Inflammatory macrophage (primary cell): ENCODE results near the gene SPOCK1.

Experiments used
- DNase-seq, 2 donors: peaks; one replicate each; pipeline ENCODE4 v3.0.0-alpha.2; 2020 to 2022

The SPOCK1 gene

DNA sequence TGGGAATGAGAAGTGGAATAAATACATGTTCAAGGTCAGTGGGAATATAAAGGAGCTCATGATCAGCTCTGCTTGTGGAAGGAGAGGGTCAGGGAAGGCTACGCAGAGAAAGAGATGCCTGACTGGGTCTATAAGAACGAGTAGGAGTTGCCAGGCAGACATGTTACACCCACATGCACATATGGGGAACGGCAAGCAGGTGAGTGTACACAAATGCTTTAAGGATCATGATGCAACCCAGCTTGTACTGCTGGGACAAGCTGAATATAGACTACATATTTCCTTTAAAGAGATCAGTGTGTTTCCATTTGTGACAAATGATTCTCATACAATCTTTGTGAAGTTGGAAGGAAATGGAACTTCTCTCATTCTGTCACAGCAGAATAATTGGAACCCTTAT, 141.7 kb downstream of the SPOCK1 start:
- DNase-seq, result no peak

DNA sequence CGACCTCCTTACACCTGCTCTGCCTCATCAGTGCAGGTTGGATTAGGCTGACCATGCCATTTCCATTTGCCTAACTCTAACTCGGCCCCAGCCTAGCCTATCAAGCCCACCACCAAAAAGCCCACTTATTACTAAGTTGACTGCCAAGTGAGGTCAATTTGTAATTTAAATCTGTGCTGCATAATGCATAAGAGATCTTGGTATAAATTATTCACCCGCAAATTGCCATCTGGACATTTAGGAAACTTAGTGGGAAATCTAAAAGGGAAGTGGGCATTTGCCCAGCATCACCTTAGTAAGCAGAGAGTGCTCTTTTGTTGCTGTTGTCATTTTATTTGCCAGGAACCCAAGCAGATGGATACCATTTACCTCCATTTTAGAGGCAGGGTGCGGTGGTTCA, 143.0 kb downstream of the SPOCK1 start:
- no peak for DNase-seq

DNA sequence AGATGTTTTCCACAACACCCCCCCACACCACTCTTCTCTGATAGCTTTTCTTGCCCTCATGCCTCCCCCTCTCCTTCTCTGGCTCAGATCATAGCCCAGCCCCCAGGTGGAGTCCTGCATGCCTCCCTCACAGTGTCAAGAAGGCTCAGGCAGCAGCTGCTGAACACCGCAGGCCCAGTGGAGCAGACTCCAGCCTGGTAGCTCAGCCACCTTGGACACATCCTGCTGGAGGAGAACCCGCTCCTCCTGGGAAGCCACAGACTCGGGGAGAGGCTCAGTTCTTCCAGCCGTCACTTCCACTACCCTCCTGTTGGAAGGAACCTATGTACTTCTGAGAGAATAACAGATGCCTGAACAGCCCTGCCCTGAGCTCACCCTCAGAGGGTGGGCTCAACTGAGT, 143.4 kb downstream of the SPOCK1 start:
- DNase-seq, result no peak

DNA sequence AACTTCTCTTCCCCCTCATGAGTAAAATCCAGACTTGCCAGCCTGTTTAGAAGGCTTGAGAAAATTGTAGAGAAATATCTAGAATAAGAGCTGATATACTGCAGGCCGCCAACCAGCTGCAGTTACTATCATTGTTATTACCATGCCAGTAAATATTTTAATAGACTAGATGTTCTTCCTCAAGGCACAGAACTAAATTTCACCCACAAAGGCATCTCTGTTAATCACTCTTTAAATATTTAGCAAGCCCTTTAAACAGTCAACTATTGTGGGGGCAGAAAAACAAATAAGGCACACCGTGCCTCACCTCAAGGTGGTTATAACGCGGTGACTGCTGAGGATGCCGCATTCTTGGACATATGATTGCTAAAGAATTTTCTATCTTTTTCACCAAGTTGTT, 147.0 kb downstream of the SPOCK1 start:
- no peak for DNase-seq

DNA sequence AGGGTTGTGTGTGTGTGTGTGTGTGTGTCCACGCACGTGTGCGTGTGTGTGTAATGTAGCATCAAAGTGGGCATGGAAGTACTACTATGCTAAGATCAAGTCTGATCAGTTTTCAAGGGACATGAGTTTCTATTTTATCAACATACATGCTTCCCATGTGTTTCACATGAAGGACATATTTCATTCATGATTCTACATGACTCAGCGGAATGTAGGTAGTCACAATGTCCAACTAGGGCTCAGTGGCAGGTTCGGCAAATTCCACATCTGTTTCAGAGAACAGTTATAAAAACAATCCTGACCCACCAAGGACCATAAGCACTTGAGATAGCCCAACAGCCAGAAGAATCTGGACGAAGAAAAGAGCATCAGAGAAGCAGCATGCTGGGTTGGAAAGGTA, 148.3 kb downstream of the SPOCK1 start:
- DNase-seq, result no peak

DNA sequence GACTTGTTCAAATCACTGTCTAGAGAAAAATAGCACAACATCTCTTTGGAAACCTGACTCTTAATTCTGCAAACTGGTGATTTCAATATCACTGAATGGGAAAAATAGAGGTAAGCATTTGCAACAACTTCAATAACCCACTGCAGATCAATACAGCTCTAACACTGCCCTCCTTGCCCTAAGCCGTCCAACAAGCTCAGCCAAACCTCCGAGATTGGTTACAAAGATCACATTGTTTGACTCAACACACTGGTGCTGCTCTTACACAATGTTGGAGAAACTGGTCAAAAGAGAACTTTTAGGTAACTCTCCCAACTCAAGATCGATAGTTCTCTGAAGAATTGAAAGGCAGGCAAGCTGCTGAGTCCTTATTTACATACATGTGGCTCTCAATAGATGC, 150.4 kb downstream of the SPOCK1 start:
- DNase-seq, result no peak

DNA sequence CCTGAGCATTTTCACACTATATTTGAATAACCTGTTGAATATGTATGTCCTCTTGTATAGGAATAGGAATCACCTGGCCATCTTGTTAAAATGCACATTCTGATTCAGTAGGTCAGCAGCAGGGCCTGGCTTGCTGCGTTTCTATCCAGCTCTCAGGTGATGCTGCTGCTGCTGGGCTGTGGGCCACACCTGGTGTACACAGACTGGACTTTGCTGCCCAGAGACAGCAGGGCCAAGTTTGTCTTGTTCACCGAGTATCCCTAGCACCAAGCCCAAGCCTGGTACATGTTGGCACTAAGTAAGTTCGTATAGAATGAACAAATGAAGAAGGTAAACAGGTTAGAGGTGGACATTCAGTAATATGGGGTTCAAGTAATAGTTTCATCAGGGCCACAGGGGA, 151.3 kb downstream of the SPOCK1 start:
- DNase-seq, result no peak

DNA sequence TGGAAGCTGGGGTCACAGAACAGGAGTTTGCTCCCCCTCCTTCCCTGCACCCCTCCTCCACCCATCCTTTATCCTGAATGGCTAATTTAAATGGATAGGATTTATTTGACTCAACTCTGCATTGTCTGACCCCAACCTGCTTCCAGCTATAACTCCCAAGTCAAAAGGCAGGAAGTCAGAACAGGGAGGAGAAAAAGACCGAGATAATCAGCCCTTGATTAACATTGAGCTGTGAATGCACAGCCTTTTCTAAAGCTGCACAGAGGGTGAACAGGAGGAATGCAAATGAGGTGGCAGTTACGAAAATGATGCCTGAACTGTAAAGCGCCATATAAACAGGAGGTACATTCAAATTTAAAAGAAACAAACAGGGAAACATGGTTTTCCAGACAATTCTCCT, 152.8 kb downstream of the SPOCK1 start:
- DNase-seq, result no peak

DNA sequence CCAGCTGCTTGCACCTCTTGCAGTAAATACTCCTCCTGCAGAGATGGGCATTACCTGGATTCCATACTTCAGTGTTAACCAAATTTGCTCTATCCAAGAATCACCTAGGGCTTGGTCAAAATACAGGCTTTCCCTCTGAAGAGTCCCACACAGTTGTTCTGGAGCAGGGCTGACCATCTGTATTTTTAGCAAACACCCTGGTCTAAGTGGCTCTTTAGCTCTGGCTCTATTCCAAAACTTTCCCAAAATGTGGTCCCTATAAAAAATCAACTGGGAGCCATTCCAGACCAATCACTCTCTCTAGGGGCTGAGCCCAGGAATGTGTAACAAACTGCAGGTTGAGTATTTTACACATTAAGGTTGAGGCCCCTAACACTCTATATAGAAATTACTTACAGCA, 153.7 kb downstream of the SPOCK1 start:
- no peak for DNase-seq

DNA sequence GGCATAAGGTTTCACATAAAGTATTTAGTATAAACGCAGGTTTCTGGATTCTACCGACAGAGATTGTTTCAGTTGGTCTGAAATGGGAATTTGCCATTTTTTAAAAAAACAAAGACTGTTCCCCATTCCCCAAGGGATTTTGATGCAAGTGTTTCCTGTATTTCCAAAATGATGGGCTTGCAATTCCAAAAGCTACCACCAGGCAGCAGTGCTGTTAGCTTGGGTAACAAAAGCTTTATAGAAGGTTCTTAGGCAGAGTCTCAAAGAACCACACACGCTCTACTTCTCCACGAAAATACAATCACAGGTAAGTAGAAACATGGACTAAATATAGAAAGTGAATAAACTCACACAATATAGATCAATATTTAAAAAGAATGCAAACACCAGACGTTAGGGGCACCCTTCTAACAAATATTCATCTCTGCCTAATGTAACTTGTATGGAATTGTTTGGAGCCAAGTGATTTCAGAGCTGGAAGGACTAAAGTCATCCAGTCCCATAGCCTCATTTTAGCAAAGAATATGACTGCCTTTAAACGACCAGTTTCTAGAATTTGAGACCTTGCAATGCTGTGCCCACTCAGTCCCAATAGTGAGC, 154.3 kb downstream of the SPOCK1 start:
- peak; percentile 68 to 77 for DNase-seq

DNA sequence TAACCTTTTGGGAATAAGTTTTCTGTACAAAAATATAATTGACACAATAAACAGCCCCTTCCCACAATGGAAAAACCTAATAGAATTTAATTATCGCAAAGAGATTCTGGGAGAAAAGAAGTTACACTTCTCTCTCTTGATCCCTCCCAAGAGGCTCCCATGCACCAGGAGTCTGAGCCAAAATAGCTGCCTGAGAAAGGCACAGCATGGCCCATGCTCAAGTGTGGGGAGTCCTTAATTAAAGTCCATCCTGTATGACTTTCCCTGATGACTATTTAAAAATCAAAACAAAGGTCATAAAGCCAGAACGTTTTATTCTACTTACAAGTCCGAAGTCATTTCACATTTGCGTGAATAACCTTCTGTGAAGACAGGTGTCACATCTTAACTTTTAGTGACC, 155.1 kb downstream of the SPOCK1 start:
- no peak for DNase-seq

DNA sequence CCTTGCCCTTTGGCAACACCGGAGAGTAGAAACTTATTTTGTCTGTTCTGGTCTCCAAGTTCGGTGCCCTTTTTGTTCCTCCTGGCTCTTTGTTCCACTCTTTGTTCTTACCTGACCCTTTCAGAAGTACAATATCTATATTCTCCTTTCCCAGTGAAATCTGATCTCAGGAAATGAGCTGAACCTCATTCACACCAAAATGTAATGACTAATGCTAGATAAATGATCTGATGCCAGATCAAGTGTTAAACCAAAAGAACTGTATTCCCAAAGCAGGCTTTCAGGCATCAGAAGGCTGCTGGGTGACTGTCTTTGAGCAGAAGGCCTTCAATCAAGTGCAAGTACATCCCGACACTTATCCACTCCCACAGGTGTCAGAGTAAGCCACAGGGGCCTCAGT, 156.4 kb downstream of the SPOCK1 start:
- DNase-seq, result no peak

DNA sequence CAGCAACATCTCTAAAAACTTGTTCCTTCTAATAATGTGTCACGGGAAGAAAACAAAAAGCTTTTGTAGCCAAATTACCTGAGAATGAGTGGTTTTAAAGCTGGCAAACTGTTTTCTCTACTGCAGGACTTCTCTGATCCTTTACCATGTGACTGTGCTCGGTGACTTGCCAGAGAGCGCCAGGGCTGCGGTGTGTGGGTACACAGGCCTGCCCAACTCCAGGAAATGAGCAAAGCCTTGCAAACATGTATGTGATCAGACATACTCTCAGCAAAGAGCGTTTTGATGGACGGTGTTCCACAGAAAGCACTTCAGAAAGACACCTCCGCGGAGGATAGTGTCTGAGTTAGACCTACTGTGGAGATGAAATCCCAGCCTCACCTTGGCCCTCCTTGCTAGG, 157.3 kb downstream of the SPOCK1 start:
- DNase-seq, result no peak

DNA sequence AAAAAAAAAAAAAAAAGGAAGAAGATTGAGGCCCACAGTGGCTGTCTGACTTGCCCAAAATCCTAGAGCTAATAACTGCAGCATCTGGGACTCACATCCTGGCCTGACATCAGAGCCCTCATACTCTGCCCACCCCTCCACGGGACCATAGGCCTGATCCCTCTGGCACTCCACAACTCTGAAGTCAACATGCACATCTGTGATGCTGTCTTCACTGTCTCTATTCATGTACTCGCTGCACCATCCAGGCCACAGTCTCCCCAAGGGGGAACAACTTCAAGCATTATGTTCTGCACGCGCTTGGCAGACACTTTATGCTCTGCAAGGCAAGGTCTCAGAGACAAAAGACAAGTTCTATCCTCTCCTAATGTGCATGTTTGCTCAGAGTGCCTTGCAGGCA, 158.2 kb downstream of the SPOCK1 start:
- DNase-seq, result no peak

DNA sequence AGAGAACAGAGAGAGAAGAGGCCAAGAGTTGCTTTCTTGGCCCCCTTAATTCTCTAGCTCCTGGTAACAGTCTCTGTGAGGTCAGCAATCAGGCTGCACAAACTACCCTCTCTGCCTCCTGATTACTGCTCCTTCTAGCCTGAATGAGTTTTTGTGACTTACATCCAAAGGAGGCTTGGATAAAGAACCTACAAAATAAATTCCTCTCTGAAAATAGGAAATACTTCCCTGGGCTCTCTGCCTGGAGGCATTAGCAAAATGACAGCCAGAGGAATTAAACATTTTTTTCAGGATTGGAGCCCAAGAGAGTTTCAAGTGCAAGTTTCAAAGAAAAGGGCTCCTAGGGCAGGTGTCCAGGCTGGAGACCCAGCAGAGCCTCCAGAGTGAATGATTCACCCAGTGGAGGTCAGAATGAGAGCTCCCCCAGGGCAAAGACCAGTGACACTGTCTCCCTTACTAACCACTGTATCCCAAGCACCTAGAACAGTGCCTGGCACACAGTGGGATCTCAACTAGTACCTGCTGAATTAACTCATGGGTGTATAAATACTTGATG, 162.5 kb downstream of the SPOCK1 start:
- DNase-seq, result no peak

DNA sequence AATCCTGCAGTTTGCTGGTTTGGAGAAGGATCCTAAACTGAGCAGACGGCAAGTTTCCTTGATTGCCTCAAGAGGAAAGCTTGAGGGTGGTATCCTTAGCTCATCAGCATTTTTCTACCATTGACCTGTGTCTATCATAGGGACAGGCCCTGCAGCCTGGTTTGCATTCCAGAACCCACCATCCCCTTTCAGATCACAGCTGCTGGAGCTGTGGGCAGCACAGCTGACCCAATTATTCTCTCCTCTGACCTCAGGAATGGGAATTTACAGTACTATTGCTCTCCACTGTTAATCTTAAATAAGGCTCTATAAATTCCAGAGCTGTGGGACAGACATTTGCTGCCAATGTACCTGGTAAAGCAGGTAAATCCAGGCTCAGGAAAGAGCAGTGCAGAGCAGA, 163.0 kb downstream of the SPOCK1 start:
- no peak for DNase-seq

DNA sequence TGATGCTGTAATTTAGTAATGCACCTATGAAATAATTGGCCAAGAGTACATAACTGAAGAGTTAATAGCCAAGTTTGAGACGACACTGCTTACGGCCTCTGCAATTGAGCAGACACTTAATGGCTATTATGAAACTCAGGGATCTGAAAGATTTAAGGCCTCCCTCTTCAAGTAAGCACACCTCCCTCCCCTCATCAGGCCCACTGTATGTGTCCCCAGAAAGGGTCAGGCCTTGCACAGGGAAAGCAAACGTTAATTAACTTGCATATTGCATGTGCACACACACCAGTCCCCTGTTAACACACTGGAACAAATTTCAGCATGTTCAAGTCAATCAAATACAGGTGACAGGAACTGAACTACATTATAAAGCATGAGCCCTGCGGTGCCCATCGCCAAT, 163.6 kb downstream of the SPOCK1 start:
- no peak for DNase-seq

DNA sequence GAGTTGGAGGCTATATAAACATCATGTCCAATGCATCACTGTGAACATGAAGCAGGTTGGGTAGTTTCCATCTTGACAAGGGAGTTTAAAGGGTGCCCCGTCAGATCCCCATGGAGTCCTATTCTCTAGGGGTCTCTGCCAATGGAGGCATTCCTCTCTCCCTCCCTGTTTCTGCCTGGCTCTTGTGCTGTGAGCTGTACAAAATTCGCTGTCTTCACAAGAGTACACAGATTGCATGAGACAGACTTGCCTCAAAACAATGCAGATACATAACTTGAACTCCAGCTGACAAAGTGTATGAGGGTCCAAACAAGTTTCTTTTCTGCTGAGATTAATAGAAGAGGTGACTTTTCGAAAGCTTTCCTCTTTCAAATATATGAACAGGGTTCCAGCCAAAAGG, 165.2 kb downstream of the SPOCK1 start:
- DNase-seq, result no peak

DNA sequence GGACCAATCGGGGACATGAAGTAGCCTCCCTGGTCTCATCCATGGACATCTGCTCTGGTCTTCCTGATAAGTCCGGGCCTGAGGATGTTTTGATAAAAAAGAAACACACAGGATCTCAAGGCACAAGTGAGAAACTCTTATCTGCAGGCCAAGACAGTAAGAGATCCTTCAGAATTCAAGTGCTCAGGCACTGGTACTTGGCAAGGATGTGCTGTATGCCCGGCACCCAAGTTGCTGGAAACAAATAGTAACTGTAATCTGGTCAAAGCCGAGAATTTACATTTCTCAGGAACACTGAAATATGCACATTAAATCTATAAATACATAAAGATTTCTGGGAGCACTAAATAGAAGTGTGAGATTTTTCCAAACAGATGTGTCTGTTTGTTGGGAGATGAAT, 165.7 kb downstream of the SPOCK1 start:
- DNase-seq, result no peak

DNA sequence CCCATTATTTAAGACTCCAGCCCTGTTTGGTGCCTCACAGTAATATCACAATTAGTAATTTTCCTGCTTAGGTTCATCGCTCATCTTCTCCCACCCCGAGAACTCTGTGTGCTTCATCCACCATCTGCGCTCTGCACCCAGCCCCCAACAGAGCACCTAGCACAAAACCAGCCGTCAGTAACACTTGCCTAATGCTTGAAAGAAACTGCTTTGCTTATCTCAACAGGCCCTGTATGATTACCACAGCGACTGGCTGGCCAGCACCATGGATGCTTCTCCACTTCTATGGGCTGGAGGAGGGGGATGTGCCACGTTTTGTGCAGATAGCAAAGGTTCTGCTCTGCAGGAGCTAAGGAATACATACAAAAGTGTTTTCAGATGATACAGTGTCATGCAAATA, 166.8 kb downstream of the SPOCK1 start:
- no peak for DNase-seq

DNA sequence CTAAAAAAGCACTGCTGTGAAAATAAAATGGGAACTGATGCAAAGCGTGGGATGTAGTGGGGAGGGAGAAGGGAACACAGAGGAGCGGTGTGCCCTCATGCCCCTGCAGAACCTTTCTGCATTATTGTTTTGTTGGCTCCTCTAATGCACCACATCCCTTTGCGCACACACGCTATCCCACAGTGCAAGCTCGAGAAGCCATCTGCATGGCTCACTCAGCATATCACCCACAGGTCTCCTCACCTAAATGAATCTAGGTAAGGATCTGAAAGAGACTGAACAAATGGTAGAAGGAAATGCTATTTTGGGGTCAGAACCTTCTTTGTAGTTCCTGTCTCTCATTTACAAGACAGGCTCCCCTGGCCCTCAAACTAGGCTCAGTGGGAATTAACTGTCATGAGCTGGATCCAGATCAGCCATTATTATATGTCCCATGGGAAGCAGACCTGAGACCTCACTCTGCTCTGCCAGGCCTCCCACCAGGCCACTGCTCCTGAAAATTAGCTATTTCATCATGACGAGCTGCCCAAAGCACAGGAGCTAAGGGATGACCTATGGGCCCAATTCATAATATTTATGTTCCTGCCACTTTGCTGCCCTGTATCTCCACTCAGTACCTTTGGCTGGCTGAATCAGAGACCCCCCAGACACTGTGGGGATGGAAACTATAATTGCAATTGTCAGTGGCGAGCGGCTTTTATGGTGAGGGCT, 169.4 kb downstream of the SPOCK1 start:
- no peak for DNase-seq

DNA sequence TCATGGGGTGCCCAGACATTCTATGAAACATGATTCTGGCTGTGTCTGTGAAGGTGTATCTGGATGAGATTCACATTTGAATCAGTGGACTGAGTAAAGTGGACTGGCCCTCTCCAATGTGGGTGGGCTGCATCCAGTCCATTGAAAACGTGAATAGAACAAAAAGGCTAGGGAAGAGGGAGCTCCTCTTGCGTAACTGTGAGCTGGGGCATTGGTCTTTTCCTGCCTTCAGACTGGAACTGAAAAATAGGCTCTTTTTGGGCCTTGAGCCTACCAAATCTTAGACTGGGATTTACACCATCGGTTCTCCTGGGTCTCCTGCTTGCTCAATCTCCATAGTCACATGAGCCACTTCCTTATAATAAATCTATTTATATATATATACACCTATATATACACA, 170.1 kb downstream of the SPOCK1 start:
- DNase-seq, result no peak

DNA sequence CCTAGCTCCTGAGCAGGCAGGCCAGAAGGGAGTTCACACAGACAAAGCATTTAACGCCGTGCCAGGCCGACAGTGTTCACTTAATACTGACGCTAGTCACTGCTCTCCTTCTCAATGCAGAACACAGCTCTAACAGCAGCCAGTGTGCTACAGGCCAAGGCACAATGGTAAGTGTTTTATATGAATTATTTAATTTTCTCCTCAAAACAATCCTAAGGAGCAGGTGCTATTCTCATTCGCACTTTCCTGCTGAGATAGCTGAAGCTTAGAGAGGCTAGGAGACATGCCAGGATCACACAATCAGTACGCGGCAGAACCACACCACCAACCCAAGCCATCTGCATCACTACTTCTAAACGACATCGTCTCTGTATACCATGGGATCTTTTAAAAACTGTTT, 170.7 kb downstream of the SPOCK1 start:
- no peak for DNase-seq

DNA sequence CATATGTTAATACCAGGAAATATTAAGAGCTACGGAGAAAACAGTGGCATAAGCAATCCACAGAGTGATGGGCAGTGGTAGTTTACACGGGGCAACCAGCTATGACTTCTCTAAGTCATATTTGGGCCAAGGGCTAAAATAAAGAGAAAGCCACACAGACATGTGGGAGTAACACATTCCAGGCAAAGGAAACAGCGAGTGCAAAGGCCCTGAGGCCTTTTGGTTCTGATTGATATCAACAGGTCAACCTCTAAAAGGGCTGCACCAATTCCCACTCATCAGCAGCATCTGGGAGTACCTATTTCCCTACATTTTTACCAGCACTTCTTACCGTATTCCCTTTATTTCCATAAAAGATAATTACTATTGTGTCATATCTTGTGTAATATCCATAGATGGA, 173.4 kb downstream of the SPOCK1 start:
- DNase-seq, result no peak
